IMR-90 (cell line): ENCODE results near the gene RPH3AL. TPM values are rescaled to one million over a fixed set of nuclear protein-coding genes. Genes with fewer than 3 reads are reported as not detected.

Source experiments
- ATAC-seq: fragments of 200-7000 bp; cut with Tn5 transposase; 2 replicates; pipeline ENCODE4 v1.9.1; 2020; ENCODE audit warnings: low read depth, mild to moderate bottlenecking, moderate library complexity
- BruUV-seq: library from RNA; stranded (reverse); fragments of 400-500 nt; replicated peaks from 2 replicates; lab custom pipeline; 2021; lab: Mats Ljungman, UMichigan
- CTCF ChIA-PET: fragments of 300-600 bp; formaldehyde crosslinking; extraction: SDS; loops from one replicate; lab custom pipeline; 2021; ENCODE audit warnings: antibody characterized with exemption; lab: Yijun Ruan, JAX
- POLR2A ChIA-PET: fragments of 300-600 bp; sonication (Branson Sonifier 250); formaldehyde crosslinking; loops from one replicate; lab custom pipeline; 2022; ENCODE audit warnings: antibody characterized with exemption; ENCODE audit not compliant: unreplicated experiment; lab: Charles Lee
- DNase-seq: peaks from one replicate; pipeline ENCODE4 v3.0.0; 2013
- H2AFZ ChIP-seq: replicated peaks from 2 replicates; pipeline ENCODE3; 2013; ENCODE audit warnings: low read length, mild to moderate bottlenecking; ENCODE audit not compliant: poor library complexity
- H2AK5ac ChIP-seq: 2 replicates; pipeline ENCODE4 v1.6.1; 2013; ENCODE audit warnings: low read depth, low read length, inconsistent platforms
- H2AK9ac ChIP-seq: replicated peaks from 2 replicates; pipeline ENCODE3; 2013; ENCODE audit warnings: mild to moderate bottlenecking, low read depth, low read length, moderate library complexity; ENCODE audit not compliant: poor library complexity
- H2BK120ac ChIP-seq: 2 replicates; pipeline ENCODE4 v1.6.1; 2013; ENCODE audit warnings: low read depth, low read length, inconsistent platforms
- H2BK15ac ChIP-seq: 3 replicates; pipeline ENCODE4 v1.6.1; 2013; ENCODE audit warnings: low read depth, low read length, inconsistent platforms
- H2BK20ac ChIP-seq: 2 replicates; pipeline ENCODE4 v1.6.1; 2013; ENCODE audit warnings: low read depth, mild to moderate bottlenecking, inconsistent platforms, low read length, moderate library complexity
- H2BK5ac ChIP-seq: 2 replicates; pipeline ENCODE4 v1.6.1; 2013; ENCODE audit warnings: mild to moderate bottlenecking, low read depth, low read length, inconsistent platforms; ENCODE audit not compliant: poor library complexity, severe bottlenecking
- H3K14ac ChIP-seq: replicated peaks from 2 replicates; pipeline ENCODE4 v1.6.1; 2013; ENCODE audit warnings: low read depth, low read length, inconsistent platforms
- H3K18ac ChIP-seq: 2 replicates; pipeline ENCODE4 v1.6.1; 2013; ENCODE audit warnings: low read depth, low read length, control low read depth
- H3K23ac ChIP-seq: 2 replicates; pipeline ENCODE4 v1.6.1; 2013; ENCODE audit warnings: low read depth, low read length, inconsistent platforms
- H3K27ac ChIP-seq: 2 replicates; pipeline ENCODE4 v1.5.1; 2013; ENCODE audit warnings: mild to moderate bottlenecking, control low read depth, low read length; ENCODE audit not compliant: insufficient read depth
- H3K27me3 ChIP-seq: 2 replicates; pipeline ENCODE4 v1.6.1; 2013; ENCODE audit warnings: low read length; ENCODE audit not compliant: control insufficient read depth, insufficient read depth
- H3K36me3 ChIP-seq: 2 replicates; pipeline ENCODE4 v1.6.1; 2013; ENCODE audit warnings: low read length, mixed read lengths; ENCODE audit not compliant: control insufficient read depth, insufficient read depth
- H3K4ac ChIP-seq: 2 replicates; pipeline ENCODE4 v1.6.1; 2013; ENCODE audit warnings: low read depth, low read length, inconsistent platforms
- H3K4me1 ChIP-seq: 2 replicates; pipeline ENCODE4 v1.6.1; 2013; ENCODE audit warnings: low read length, mixed read lengths; ENCODE audit not compliant: control insufficient read depth, insufficient read depth
- H3K4me2 ChIP-seq: 2 replicates; pipeline ENCODE4 v1.6.1; 2013; ENCODE audit warnings: low read depth, mild to moderate bottlenecking, control low read depth, low read length, moderate library complexity
- H3K4me3 ChIP-seq: 2 replicates; pipeline ENCODE4 v1.5.1; 2013; ENCODE audit warnings: low read depth, mild to moderate bottlenecking, control low read depth, low read length, moderate library complexity; ENCODE audit not compliant: insufficient read depth
- H3K56ac ChIP-seq: 2 replicates; pipeline ENCODE4 v1.6.1; 2013; ENCODE audit warnings: low read length, inconsistent platforms; ENCODE audit not compliant: insufficient read depth; ENCODE audit errors: extremely low read depth
- H3K79me1 ChIP-seq, 2 experiments: 2 replicates each; pipeline ENCODE4 v1.6.1; 2013; ENCODE audit warnings: low read length in 2 of 2, inconsistent platforms in 1 of 2, low read depth in 1 of 2
- H3K9ac ChIP-seq: 2 replicates; pipeline ENCODE4 v1.6.1; 2013; ENCODE audit warnings: low read depth, low read length, control low read depth
- H3K9me1 ChIP-seq: 2 replicates; pipeline ENCODE4 v1.6.1; 2013; ENCODE audit warnings: low read length, inconsistent platforms; ENCODE audit not compliant: insufficient read depth
- H3K9me3 ChIP-seq: 2 replicates; pipeline ENCODE4 v1.6.1; 2013; ENCODE audit warnings: low read length; ENCODE audit not compliant: control insufficient read depth, insufficient read depth
- H4K20me1 ChIP-seq: 2 replicates; pipeline ENCODE4 v1.6.1; 2013; ENCODE audit warnings: low read length, inconsistent platforms; ENCODE audit not compliant: insufficient read depth
- H4K5ac ChIP-seq: 2 replicates; pipeline ENCODE4 v1.6.1; 2013; ENCODE audit warnings: mild to moderate bottlenecking, low read depth, low read length, control low read depth
- H4K8ac ChIP-seq, 2 experiments: 2 replicates each; pipeline ENCODE4 v1.6.1; 2013; ENCODE audit warnings: low read depth in 2 of 2, low read length in 2 of 2, control low read depth in 1 of 2, inconsistent platforms in 1 of 2
- H4K91ac ChIP-seq: 2 replicates; pipeline ENCODE4 v1.6.1; 2013; ENCODE audit warnings: low read depth, low read length, inconsistent platforms; ENCODE audit not compliant: insufficient read depth
- BHLHE40 ChIP-seq: fragments of 150-350 bp; IDR thresholded peaks from 2 replicates; pipeline ENCODE4 v1.6.1; 2016; ENCODE audit warnings: mild to moderate bottlenecking, low read depth, low read length
- CEBPB ChIP-seq: IDR thresholded peaks from 2 replicates; pipeline ENCODE4 v1.6.1; 2012; ENCODE audit warnings: low read depth, low read length, improper control_type of control experiment
- CHD1 ChIP-seq: IDR thresholded peaks from 2 replicates; pipeline ENCODE4 v1.6.1; 2012; ENCODE audit warnings: low read depth, low read length, improper control_type of control experiment
- CTCF ChIP-seq: conservative IDR thresholded peaks from 2 replicates; pipeline ENCODE4 v1.5.1; 2012; ENCODE audit warnings: mild to moderate bottlenecking, low read depth, low read length, improper control_type of control experiment
- ELK1 ChIP-seq: fragments of 150-350 bp; IDR thresholded peaks from 2 replicates; pipeline ENCODE4 v1.6.1; 2016; ENCODE audit warnings: low read depth, mild to moderate bottlenecking, low read length, moderate library complexity, borderline replicate concordance
- FOS ChIP-seq: fragments of 150-350 bp; IDR thresholded peaks from 2 replicates; pipeline ENCODE4 v1.6.1; 2016; ENCODE audit warnings: low read depth, low read length
- MAFK ChIP-seq: IDR thresholded peaks from 2 replicates; pipeline ENCODE4 v1.6.1; 2012; ENCODE audit warnings: low read depth, low read length, improper control_type of control experiment
- MAZ ChIP-seq: IDR thresholded peaks from 2 replicates; pipeline ENCODE4 v1.6.1; 2012; ENCODE audit warnings: low read depth, mild to moderate bottlenecking, low read length, improper control_type of control experiment, moderate library complexity, borderline replicate concordance
- MXI1 ChIP-seq: IDR thresholded peaks from 2 replicates; pipeline ENCODE4 v1.6.1; 2012; ENCODE audit warnings: low read depth, mild to moderate bottlenecking, low read length, moderate library complexity, borderline replicate concordance
- POLR2A ChIP-seq: IDR thresholded peaks from 2 replicates; pipeline ENCODE4 v1.6.1; 2012; ENCODE audit warnings: mild to moderate bottlenecking, low read depth, low read length
- RAD21 ChIP-seq: IDR thresholded peaks from 2 replicates; pipeline ENCODE4 v1.6.1; 2012; ENCODE audit warnings: low read length, improper control_type of control experiment
- RCOR1 ChIP-seq: IDR thresholded peaks from 2 replicates; pipeline ENCODE4 v1.6.1; 2012; ENCODE audit warnings: mild to moderate bottlenecking, low read length, improper control_type of control experiment; ENCODE audit not compliant: insufficient replicate concordance
- RFX5 ChIP-seq: IDR thresholded peaks from 2 replicates; pipeline ENCODE4 v1.8.0; 2012; ENCODE audit warnings: low read depth, mild to moderate bottlenecking, low read length, moderate library complexity
- SMC3 ChIP-seq: fragments of 150-350 bp; IDR thresholded peaks from 2 replicates; pipeline ENCODE4 v1.6.1; 2016; ENCODE audit warnings: low read depth, mild to moderate bottlenecking, antibody characterized with exemption, low read length, moderate library complexity
- USF2 ChIP-seq: fragments of 150-350 bp; IDR thresholded peaks from 2 replicates; pipeline ENCODE4 v1.6.1; 2017; ENCODE audit warnings: mild to moderate bottlenecking, antibody characterized with exemption, low read length, low read depth
- WGBS, 2 experiments: methylation state at CpG; one replicate each; pipeline versions ENCODE4 v1.1.5 to v1.1.7; 2013; ENCODE audit warnings: missing lambda C conversion rate in 2 of 2; ENCODE audit not compliant: insufficient read length in 1 of 2; ENCODE audit errors: extremely low coverage in 2 of 2; 5-methylcytosine and 5-hydroxymethylcytosine counted together
- dilution Hi-C: fragments of 300-500 bp; cut with HindIII; formaldehyde crosslinking; loops from one replicate; pipeline ENCODE4 v1.14.3; 2018; ENCODE audit warnings: low sequenced_read_pairs; ENCODE audit not compliant: unreplicated experiment
- in situ Hi-C: fragments of 300-500 bp; cut with MboI; formaldehyde crosslinking; loops from 3 replicates; pipeline ENCODE4 v1.14.3; 2019; ENCODE audit warnings: low sequenced_read_pairs, inconsistent platforms, mixed read lengths
- intact Hi-C: fragments of 100-400 bp; cut with micrococcal nuclease; formaldehyde crosslinking; loops from 2 replicates; pipeline ENCODE4 v1.10.0; 2022
- polyA plus RNA-seq, 3 experiments: library from polyadenylated mRNA; depleted of rRNA; stranded (reverse); fragments of >200 nt; gene quantifications; 2 replicates each; pipeline ENCODE4 v1.2.3, GENCODE V29; 2012; ENCODE audit warnings: low replicate concordance in 1 of 3
- total RNA-seq: library from RNA; depleted of rRNA; stranded (reverse); fragments of >200 nt; gene quantifications from 2 replicates; pipeline ENCODE4 v1.2.3, GENCODE V29; 2012

The RPH3AL gene
- total and polyA plus RNA-seq, 2 of the 4 experiments (the other 2 are of a cell fraction) = 1.8 to 2.5 TPM

- ChIA-PET CTCF (no interaction called here), POLR2A (no interaction called here)
- no peak overlapping the region for H3K14ac ChIP-seq
- no peaks in the 10 kb centered on the region for H4K20me1 ChIP-seq
- no peak overlapping the region for H3K56ac ChIP-seq
- no peak overlapping the region for H3K27ac ChIP-seq
- no peaks in the 10 kb centered on the region; the same call in 1 of the 2 replicates for H3K4me1 ChIP-seq
- no peak overlapping the region for H3K4me2 ChIP-seq
- no peaks in the 10 kb centered on the region for H3K79me1 ChIP-seq
- H2AFZ ChIP-seq = no peak overlapping the region
- no peaks in the 10 kb centered on the region for H3K9me1 ChIP-seq
- dilution Hi-C loops (no loop called here), intact Hi-C loops (no loop called here), in situ Hi-C loops (no loop called here)
- no peak overlapping the region for H3K9ac ChIP-seq
- no peak overlapping the region for H2BK120ac ChIP-seq
- H2AK9ac ChIP-seq = no peak overlapping the region
- no peak overlapping the region for H2BK20ac ChIP-seq
- no peaks in the 10 kb centered on the region for H3K9me3 ChIP-seq
- ATAC-seq (no peak), DNase-seq (no peak)
- H3K4ac ChIP-seq = no peak overlapping the region
- no peaks in the 10 kb centered on the region for H3K36me3 ChIP-seq
- TF ChIP-seq RCOR1 = no peak
- no peak for TF ChIP-seq MXI1
- no peak for TF ChIP-seq RAD21
- TF ChIP-seq FOS = no peak
- no peak for TF ChIP-seq CEBPB
- TF ChIP-seq POLR2A = no peak
- TF ChIP-seq USF2 = no peak
- TF ChIP-seq ELK1 = no peak
- no peak for TF ChIP-seq MAZ
- no peak for TF ChIP-seq RFX5
- no peak for TF ChIP-seq MAFK
- TF ChIP-seq CHD1 = no peak
- TF ChIP-seq BHLHE40 = no peak
- TF ChIP-seq SMC3 = no peak
- TF ChIP-seq CTCF = no peak
- no peak overlapping the region for H4K5ac ChIP-seq
- no peak overlapping the region for H3K23ac ChIP-seq
- no TSS peak for BruUV-seq
- 19% methylated on average over 3 of the region's 15 CpGs; no CpG with 5 or more reads in 1 of the 2 experiments for WGBS, 2 experiments
- no peak overlapping the region for H3K4me3 ChIP-seq
- H2AK5ac ChIP-seq = no peak overlapping the region
- H3K18ac ChIP-seq = no peak overlapping the region
- H2BK15ac ChIP-seq = no peak overlapping the region
- H4K91ac ChIP-seq = no peak overlapping the region
- H4K8ac ChIP-seq = no peak overlapping the region
- no peak overlapping the region for H2BK5ac ChIP-seq
- H3K27me3 ChIP-seq = peaks cover 6% of the 10 kb centered on the region; the same call in 1 of the 2 replicates
Observed at GRCh38 chr17:227078-227945, 125.3 kb downstream of the RPH3AL start.
